Measurements from ENCODE around the gene CEACAM5. TPM values are rescaled to one million over a fixed set of nuclear protein-coding genes. Genes with fewer than 3 reads are reported as not detected.

The CEACAM5 gene
- total RNA-seq, 1 experiment from 2014 or later = 0.46 TPM

DNA sequence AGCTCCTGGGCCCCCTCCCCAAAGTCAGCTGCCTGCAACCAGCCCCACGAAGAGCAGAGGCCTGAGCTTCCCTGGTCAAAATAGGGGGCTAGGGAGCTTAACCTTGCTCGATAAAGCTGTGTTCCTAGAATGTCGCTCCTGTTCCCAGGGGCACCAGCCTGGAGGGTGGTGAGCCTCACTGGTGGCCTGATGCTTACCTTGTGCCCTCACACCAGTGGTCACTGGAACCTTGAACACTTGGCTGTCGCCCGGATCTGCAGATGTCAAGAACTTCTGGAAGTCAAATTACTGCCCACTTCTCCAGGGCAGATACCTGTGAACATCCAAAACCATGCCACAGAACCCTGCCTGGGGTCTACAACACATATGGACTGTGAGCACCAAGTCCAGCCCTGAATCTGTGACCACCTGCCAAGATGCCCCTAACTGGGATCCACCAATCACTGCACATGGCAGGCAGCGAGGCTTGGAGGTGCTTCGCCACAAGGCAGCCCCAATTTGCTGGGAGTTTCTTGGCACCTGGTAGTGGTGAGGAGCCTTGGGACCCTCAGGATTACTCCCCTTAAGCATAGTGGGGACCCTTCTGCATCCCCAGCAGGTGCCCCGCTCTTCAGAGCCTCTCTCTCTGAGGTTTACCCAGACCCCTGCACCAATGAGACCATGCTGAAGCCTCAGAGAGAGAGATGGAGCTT, 4.7 kb upstream of the CEACAM5 start (continued):
- TF ChIP-seq, protein P1, sequence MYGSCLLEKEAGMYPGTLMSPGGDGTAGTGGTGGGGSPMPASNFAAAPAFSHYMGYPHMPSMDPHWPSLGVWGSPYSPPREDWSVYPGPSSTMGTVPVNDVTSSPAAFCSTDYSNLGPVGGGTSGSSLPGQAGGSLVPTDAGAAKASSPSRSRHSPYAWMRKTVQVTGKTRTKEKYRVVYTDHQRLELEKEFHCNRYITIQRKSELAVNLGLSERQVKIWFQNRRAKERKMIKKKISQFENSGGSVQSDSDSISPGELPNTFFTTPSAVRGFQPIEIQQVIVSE (CRISPR knock-in tag; IDR thresholded peaks at IDR 0.05; ENCODE audit: borderline replicate concordance) = no peak
- TF ChIP-seq, protein P2, sequence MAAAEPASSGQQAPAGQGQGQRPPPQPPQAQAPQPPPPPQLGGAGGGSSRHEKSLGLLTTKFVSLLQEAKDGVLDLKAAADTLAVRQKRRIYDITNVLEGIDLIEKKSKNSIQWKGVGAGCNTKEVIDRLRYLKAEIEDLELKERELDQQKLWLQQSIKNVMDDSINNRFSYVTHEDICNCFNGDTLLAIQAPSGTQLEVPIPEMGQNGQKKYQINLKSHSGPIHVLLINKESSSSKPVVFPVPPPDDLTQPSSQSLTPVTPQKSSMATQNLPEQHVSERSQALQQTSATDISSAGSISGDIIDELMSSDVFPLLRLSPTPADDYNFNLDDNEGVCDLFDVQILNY (CRISPR knock-in tag; IDR thresholded peaks at IDR 0.05) = no peak
- no peak for TF ChIP-seq ZNF121 (CRISPR knock-in tag; IDR thresholded peaks at IDR 0.05)
- TF ChIP-seq HMGA2 (CRISPR knock-in tag; IDR thresholded peaks at IDR 0.05) = no peak
- TF ChIP-seq, protein P3, sequence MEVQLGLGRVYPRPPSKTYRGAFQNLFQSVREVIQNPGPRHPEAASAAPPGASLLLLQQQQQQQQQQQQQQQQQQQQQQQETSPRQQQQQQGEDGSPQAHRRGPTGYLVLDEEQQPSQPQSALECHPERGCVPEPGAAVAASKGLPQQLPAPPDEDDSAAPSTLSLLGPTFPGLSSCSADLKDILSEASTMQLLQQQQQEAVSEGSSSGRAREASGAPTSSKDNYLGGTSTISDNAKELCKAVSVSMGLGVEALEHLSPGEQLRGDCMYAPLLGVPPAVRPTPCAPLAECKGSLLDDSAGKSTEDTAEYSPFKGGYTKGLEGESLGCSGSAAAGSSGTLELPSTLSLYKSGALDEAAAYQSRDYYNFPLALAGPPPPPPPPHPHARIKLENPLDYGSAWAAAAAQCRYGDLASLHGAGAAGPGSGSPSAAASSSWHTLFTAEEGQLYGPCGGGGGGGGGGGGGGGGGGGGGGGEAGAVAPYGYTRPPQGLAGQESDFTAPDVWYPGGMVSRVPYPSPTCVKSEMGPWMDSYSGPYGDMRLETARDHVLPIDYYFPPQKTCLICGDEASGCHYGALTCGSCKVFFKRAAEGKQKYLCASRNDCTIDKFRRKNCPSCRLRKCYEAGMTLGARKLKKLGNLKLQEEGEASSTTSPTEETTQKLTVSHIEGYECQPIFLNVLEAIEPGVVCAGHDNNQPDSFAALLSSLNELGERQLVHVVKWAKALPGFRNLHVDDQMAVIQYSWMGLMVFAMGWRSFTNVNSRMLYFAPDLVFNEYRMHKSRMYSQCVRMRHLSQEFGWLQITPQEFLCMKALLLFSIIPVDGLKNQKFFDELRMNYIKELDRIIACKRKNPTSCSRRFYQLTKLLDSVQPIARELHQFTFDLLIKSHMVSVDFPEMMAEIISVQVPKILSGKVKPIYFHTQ (CRISPR knock-in tag; IDR thresholded peaks at IDR 0.05) = no peak

DNA sequence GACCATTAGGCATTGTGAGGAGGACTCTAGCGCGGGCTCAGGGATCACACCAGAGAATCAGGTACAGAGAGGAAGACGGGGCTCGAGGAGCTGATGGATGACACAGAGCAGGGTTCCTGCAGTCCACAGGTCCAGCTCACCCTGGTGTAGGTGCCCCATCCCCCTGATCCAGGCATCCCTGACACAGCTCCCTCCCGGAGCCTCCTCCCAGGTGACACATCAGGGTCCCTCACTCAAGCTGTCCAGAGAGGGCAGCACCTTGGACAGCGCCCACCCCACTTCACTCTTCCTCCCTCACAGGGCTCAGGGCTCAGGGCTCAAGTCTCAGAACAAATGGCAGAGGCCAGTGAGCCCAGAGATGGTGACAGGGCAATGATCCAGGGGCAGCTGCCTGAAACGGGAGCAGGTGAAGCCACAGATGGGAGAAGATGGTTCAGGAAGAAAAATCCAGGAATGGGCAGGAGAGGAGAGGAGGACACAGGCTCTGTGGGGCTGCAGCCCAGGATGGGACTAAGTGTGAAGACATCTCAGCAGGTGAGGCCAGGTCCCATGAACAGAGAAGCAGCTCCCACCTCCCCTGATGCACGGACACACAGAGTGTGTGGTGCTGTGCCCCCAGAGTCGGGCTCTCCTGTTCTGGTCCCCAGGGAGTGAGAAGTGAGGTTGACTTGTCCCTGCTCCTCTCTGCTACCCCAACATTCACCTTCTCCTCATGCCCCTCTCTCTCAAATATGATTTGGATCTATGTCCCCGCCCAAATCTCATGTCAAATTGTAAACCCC, 2.8 kb upstream of the CEACAM5 start:
- DNase-seq (ENCODE audit: low spot score) = peak; percentile 77
- TF ChIP-seq ESRRA (CRISPR knock-in tag; IDR thresholded peaks at IDR 0.05; ENCODE audit: borderline replicate concordance) (0 out of 2 replicates have a peak, but pooled peaks have one; percentile 24), FOXP1 (CRISPR knock-in tag; IDR thresholded peaks at IDR 0.05; ENCODE audit: borderline replicate concordance) (peak; percentile 75; the same call in 1 of the 2 replicates), JUN (CRISPR knock-in tag; IDR thresholded peaks at IDR 0.05) (peak; percentile 89; the same call in 1 of the 2 replicates), ZNF219 (CRISPR knock-in tag; IDR thresholded peaks at IDR 0.05; ENCODE audit: borderline replicate concordance) (peak; percentile 92), NFE2L1 (CRISPR knock-in tag; IDR thresholded peaks at IDR 0.05) (peak; percentile 54; the same call in 1 of the 2 replicates)
- TF ChIP-seq, protein P4, sequence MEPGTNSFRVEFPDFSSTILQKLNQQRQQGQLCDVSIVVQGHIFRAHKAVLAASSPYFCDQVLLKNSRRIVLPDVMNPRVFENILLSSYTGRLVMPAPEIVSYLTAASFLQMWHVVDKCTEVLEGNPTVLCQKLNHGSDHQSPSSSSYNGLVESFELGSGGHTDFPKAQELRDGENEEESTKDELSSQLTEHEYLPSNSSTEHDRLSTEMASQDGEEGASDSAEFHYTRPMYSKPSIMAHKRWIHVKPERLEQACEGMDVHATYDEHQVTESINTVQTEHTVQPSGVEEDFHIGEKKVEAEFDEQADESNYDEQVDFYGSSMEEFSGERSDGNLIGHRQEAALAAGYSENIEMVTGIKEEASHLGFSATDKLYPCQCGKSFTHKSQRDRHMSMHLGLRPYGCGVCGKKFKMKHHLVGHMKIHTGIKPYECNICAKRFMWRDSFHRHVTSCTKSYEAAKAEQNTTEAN (CRISPR knock-in tag; IDR thresholded peaks at IDR 0.05) = no peak
- TF ChIP-seq, protein P5, sequence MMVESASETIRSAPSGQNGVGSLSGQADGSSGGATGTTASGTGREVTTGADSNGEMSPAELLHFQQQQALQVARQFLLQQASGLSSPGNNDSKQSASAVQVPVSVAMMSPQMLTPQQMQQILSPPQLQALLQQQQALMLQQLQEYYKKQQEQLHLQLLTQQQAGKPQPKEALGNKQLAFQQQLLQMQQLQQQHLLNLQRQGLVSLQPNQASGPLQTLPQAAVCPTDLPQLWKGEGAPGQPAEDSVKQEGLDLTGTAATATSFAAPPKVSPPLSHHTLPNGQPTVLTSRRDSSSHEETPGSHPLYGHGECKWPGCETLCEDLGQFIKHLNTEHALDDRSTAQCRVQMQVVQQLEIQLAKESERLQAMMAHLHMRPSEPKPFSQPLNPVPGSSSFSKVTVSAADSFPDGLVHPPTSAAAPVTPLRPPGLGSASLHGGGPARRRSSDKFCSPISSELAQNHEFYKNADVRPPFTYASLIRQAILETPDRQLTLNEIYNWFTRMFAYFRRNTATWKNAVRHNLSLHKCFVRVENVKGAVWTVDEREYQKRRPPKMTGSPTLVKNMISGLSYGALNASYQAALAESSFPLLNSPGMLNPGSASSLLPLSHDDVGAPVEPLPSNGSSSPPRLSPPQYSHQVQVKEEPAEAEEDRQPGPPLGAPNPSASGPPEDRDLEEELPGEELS (CRISPR knock-in tag; IDR thresholded peaks at IDR 0.05) = peak; percentile 77; the same call in 1 of the 2 replicates
- TF ChIP-seq, protein P6, sequence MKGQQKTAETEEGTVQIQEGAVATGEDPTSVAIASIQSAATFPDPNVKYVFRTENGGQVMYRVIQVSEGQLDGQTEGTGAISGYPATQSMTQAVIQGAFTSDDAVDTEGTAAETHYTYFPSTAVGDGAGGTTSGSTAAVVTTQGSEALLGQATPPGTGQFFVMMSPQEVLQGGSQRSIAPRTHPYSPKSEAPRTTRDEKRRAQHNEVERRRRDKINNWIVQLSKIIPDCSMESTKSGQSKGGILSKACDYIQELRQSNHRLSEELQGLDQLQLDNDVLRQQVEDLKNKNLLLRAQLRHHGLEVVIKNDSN (CRISPR knock-in tag; IDR thresholded peaks at IDR 0.05) = peak; percentile 51; the same call in 1 of the 2 replicates
- TF ChIP-seq, protein P7, sequence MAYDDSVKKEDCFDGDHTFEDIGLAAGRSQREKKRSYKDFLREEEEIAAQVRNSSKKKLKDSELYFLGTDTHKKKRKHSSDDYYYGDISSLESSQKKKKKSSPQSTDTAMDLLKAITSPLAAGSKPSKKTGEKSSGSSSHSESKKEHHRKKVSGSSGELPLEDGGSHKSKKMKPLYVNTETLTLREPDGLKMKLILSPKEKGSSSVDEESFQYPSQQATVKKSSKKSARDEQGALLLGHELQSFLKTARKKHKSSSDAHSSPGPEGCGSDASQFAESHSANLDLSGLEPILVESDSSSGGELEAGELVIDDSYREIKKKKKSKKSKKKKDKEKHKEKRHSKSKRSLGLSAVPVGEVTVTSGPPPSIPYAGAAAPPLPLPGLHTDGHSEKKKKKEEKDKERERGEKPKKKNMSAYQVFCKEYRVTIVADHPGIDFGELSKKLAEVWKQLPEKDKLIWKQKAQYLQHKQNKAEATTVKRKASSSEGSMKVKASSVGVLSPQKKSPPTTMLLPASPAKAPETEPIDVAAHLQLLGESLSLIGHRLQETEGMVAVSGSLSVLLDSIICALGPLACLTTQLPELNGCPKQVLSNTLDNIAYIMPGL (CRISPR knock-in tag; IDR thresholded peaks at IDR 0.05) = no peak
- TF ChIP-seq, protein P8, sequence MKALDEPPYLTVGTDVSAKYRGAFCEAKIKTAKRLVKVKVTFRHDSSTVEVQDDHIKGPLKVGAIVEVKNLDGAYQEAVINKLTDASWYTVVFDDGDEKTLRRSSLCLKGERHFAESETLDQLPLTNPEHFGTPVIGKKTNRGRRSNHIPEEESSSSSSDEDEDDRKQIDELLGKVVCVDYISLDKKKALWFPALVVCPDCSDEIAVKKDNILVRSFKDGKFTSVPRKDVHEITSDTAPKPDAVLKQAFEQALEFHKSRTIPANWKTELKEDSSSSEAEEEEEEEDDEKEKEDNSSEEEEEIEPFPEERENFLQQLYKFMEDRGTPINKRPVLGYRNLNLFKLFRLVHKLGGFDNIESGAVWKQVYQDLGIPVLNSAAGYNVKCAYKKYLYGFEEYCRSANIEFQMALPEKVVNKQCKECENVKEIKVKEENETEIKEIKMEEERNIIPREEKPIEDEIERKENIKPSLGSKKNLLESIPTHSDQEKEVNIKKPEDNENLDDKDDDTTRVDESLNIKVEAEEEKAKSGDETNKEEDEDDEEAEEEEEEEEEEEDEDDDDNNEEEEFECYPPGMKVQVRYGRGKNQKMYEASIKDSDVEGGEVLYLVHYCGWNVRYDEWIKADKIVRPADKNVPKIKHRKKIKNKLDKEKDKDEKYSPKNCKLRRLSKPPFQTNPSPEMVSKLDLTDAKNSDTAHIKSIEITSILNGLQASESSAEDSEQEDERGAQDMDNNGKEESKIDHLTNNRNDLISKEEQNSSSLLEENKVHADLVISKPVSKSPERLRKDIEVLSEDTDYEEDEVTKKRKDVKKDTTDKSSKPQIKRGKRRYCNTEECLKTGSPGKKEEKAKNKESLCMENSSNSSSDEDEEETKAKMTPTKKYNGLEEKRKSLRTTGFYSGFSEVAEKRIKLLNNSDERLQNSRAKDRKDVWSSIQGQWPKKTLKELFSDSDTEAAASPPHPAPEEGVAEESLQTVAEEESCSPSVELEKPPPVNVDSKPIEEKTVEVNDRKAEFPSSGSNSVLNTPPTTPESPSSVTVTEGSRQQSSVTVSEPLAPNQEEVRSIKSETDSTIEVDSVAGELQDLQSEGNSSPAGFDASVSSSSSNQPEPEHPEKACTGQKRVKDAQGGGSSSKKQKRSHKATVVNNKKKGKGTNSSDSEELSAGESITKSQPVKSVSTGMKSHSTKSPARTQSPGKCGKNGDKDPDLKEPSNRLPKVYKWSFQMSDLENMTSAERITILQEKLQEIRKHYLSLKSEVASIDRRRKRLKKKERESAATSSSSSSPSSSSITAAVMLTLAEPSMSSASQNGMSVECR (CRISPR knock-in tag; IDR thresholded peaks at IDR 0.05; ENCODE audit: borderline replicate concordance) = peak; percentile 76; the same call in 1 of the 2 replicates
- TF ChIP-seq, protein P9, sequence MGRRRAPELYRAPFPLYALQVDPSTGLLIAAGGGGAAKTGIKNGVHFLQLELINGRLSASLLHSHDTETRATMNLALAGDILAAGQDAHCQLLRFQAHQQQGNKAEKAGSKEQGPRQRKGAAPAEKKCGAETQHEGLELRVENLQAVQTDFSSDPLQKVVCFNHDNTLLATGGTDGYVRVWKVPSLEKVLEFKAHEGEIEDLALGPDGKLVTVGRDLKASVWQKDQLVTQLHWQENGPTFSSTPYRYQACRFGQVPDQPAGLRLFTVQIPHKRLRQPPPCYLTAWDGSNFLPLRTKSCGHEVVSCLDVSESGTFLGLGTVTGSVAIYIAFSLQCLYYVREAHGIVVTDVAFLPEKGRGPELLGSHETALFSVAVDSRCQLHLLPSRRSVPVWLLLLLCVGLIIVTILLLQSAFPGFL (CRISPR knock-in tag; IDR thresholded peaks at IDR 0.05; ENCODE audit: borderline replicate concordance) = peak; percentile 83; the same call in 1 of the 2 replicates

More for the DNA sequence above, 2.8 kb upstream of the CEACAM5 start:
- ChIA-PET CTCF (interaction anchor here (0.5 to 3.0 kb wide), 10 partner anchors 10 to 129 kb away, joined by 3 to 133 read pairs (median 5); partner anchors contain the start of gene CEACAM6), POLR2A (no interaction called here)
- no peaks in the 10 kb centered on the region for H3K9me3 Mint-ChIP-seq
- 0 out of 2 replicates have a peak, but pooled peaks cover 2% of the 10 kb centered on the region for H3K4me1 Mint-ChIP-seq
- no peak overlapping the region for H3K4me3 Mint-ChIP-seq
- peaks cover 19% of the 10 kb centered on the region for H3K27me3 Mint-ChIP-seq (ENCODE audit: low read depth)
- H3K36me3 Mint-ChIP-seq = no peaks in the 10 kb centered on the region
- ATAC-seq = peak; percentile 40
- no peak overlapping the region for H3K27ac Mint-ChIP-seq

All from WTC11 (cell line).